ENCODE results near the gene TBCD. TPM values are rescaled to one million over a fixed set of nuclear protein-coding genes. Genes with fewer than 3 reads are reported as not detected.
A peak's percentile ranks its signal among the peaks of the same experiment; 100 is the strongest.

The TBCD gene
- total RNA-seq, 1 donor from 2014 or later, result 207 TPM

- no peak for TF ChIP-seq CTCF (IDR thresholded peaks at IDR 0.05; ENCODE audit: unreplicated experiment)
- Mint-ChIP-seq H3K27me3 (ENCODE audit: unreplicated experiment) (peaks cover 8% of the 10 kb centered on the region), H3K9me3 (ENCODE audit: unreplicated experiment) (peaks cover 13% of the 10 kb centered on the region), H3K4me1 (ENCODE audit: unreplicated experiment) (no peaks in the 10 kb centered on the region), H3K36me3 (ENCODE audit: low read depth, unreplicated experiment) (peaks cover 64% of the 10 kb centered on the region), H3K27ac (ENCODE audit: unreplicated experiment) (peak overlapping the region; percentile 24), H3K4me3 (ENCODE audit: unreplicated experiment) (peak overlapping the region; percentile 72)
- no peak for DNase-seq (ENCODE audit: low spot score)
Observed at GRCh38 chr17:82938873-82939620, 187.2 kb downstream of the TBCD start.

- peaks cover 70% of the 10 kb centered on the region for H3K36me3 Mint-ChIP-seq (ENCODE audit: low read depth, unreplicated experiment)
- H3K4me1 Mint-ChIP-seq (ENCODE audit: unreplicated experiment), result no peaks in the 10 kb centered on the region
- no peak for DNase-seq (ENCODE audit: low spot score)
- peaks cover 20% of the 10 kb centered on the region for H3K9me3 Mint-ChIP-seq (ENCODE audit: unreplicated experiment)
- H3K27me3 Mint-ChIP-seq (ENCODE audit: unreplicated experiment), result peaks cover 7% of the 10 kb centered on the region
- TF ChIP-seq CTCF (IDR thresholded peaks at IDR 0.05; ENCODE audit: unreplicated experiment), result no peak
- H3K4me3 Mint-ChIP-seq (ENCODE audit: unreplicated experiment), result peak overlapping the region; percentile 59
- H3K27ac Mint-ChIP-seq (ENCODE audit: unreplicated experiment), result no peak overlapping the region
Observed at GRCh38 chr17:82939621-82940135, 187.8 kb downstream of the TBCD start.

GRCh38 chr17:82940226-82941020 is 188.6 kb downstream of the TBCD start:
- Mint-ChIP-seq H3K9me3 (ENCODE audit: unreplicated experiment) (peaks cover 27% of the 10 kb centered on the region), H3K36me3 (ENCODE audit: low read depth, unreplicated experiment) (peaks cover 72% of the 10 kb centered on the region), H3K27me3 (ENCODE audit: unreplicated experiment) (peaks cover 7% of the 10 kb centered on the region), H3K4me1 (ENCODE audit: unreplicated experiment) (no peaks in the 10 kb centered on the region), H3K27ac (ENCODE audit: unreplicated experiment) (no peak overlapping the region), H3K4me3 (ENCODE audit: unreplicated experiment) (no peak overlapping the region)
- DNase-seq (ENCODE audit: low spot score), result no peak
- TF ChIP-seq CTCF (IDR thresholded peaks at IDR 0.05; ENCODE audit: unreplicated experiment), result no peak

- Mint-ChIP-seq H3K4me3 (ENCODE audit: unreplicated experiment) (no peak overlapping the region), H3K27ac (ENCODE audit: unreplicated experiment) (no peak overlapping the region), H3K9me3 (ENCODE audit: unreplicated experiment) (peaks cover 33% of the 10 kb centered on the region), H3K4me1 (ENCODE audit: unreplicated experiment) (no peaks in the 10 kb centered on the region), H3K36me3 (ENCODE audit: low read depth, unreplicated experiment) (peaks cover 78% of the 10 kb centered on the region), H3K27me3 (ENCODE audit: unreplicated experiment) (peaks cover 4% of the 10 kb centered on the region)
- TF ChIP-seq CTCF (IDR thresholded peaks at IDR 0.05; ENCODE audit: unreplicated experiment), result no peak
- no peak for DNase-seq (ENCODE audit: low spot score)
Observed at GRCh38 chr17:82941021-82942001, 189.4 kb downstream of the TBCD start.

All from endothelial cell (in vitro differentiated cells).